Rectal smooth muscle tissue (tissue), 1 donor: Measurements from ENCODE around the gene CPNE6.
"Not testable (repeated sequence)": the region's sequence is repeated elsewhere in the genome, so short reads cannot be mapped to it uniquely, and the experiment has no call there.

Experiments used
- H3K27ac ChIP-seq: one replicate; pipeline ENCODE4 v1.7.0; 2013; ENCODE audit warnings: low read depth, low read length, inconsistent platforms
- H3K27me3 ChIP-seq: one replicate; pipeline ENCODE4 v1.7.0; 2013; ENCODE audit warnings: low read length; ENCODE audit not compliant: control insufficient read depth, insufficient read depth
- H3K36me3 ChIP-seq: one replicate; pipeline ENCODE4 v1.7.0; 2013; ENCODE audit warnings: low read length; ENCODE audit not compliant: control insufficient read depth, insufficient read depth
- H3K4me1 ChIP-seq: one replicate; pipeline ENCODE4 v1.7.0; 2013; ENCODE audit warnings: low read length; ENCODE audit not compliant: control insufficient read depth, insufficient read depth
- H3K4me3 ChIP-seq: one replicate; pipeline ENCODE4 v1.7.0; 2013; ENCODE audit warnings: low read length
- H3K9ac ChIP-seq: one replicate; pipeline ENCODE4 v1.7.0; 2013; ENCODE audit warnings: low read length

CPNE6 gene

DNA sequence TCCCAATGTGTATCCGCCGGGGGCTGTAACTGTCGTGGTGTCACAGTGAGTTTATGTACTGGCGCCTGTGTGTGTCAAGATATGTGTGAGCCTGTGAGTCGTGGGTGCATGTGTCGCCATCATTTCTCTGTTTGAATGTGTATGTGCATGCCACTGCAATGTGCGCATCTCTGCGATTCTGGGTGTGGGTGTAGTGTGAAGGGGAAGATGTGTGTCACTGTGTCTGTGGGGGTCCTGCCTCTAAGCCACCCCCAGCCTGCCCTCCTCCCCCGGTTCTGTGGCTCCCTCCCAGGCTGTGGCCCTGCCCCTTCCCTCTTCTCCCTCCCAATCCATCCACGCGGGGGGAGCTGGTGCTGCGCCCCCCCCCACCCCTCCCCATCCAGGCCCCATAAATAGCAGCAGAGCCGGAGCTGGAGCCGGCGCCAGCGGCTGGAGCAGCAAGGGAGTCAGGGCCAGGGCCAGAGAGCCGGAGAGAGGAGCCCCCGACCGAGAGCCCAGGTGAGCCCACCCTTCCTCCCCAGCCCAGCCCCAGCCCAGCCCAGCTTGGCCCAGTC, at the start of gene CPNE6:
CPNE6 (plus strand) TSS at position 419 of the 554 bp plus-strand sequence. CDS start 1,375 bp downstream, outside the sequence.
- Histone ChIP-seq H3K27ac (no peak within 1 kb of the TSS), H3K27me3 (no peaks in the 10 kb centered on the region), H3K9ac (no peak within 1 kb of the TSS), H3K36me3 (no peaks in the 10 kb centered on the region), H3K4me3 (no peak within 1 kb of the TSS), H3K4me1 (no peaks in the 10 kb centered on the region)

DNA sequence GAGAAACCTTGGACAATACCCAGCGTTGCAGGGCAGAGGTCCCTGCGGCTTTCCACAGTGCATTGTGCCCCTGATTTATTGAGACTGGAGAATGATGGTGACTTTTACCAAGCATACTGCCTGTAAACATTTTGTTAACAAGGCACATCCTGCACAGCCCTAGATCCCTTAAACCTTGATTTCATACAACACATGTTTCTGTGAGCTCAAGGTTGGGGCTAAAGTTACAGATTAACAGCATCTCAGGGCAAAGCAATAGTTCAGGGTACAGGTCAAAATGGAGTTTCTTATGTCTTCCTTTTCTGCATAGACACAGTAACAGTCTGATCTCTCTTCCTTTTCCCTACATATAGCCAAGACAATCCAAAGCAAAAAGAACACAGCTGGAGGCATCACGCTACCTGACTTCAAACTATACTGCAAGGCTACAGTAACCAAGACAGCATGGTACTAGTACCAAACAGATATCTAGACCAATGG, 46.4 kb upstream of the CPNE6 start:
- not testable (repeated sequence) for H3K27ac ChIP-seq, H3K4me3 ChIP-seq, H3K9ac ChIP-seq, H3K27me3 ChIP-seq, H3K4me1 ChIP-seq, H3K36me3 ChIP-seq

DNA sequence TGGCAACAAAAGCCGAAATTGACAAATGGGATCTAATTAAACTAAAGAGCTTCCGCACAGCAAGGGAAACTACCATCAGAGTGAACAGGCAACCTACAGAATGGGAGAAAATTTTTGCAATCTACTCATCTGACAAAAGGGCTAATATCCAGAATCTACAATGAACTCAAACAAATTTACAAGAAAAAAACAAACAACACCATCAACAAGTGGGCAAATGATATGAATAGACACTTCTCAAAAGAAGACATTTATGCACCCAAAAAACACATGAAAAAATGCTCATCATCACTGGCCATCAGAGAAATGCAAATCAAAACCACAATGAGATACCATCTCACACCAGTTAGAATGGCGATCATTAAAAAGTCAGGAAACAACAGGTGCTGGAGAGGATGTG, 41.7 kb upstream of the CPNE6 start:
- H3K4me1 ChIP-seq, H3K27me3 ChIP-seq, H3K4me3 ChIP-seq, H3K9ac ChIP-seq, H3K27ac ChIP-seq, H3K36me3 ChIP-seq: not testable (repeated sequence)

DNA sequence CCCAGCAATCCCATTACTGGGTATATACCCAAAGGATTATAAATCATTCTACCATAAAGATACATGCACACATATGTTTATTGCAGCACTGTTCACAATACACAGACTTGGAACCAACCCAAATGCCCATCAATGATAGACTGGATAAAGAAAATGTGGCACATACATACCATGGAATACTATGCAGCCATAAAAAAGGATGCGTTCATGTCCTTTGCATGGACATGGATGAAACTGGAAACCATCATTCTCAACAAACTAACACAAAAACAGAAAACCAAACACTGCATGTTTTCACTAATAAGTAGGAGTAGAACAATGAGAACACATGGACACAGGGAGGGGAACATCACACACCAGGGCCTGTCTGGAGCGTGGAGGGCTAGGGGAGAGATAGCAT, 40.0 kb upstream of the CPNE6 start:
- not testable (repeated sequence) for H3K4me1 ChIP-seq, H3K36me3 ChIP-seq, H3K9ac ChIP-seq, H3K27ac ChIP-seq, H3K4me3 ChIP-seq, H3K27me3 ChIP-seq

DNA sequence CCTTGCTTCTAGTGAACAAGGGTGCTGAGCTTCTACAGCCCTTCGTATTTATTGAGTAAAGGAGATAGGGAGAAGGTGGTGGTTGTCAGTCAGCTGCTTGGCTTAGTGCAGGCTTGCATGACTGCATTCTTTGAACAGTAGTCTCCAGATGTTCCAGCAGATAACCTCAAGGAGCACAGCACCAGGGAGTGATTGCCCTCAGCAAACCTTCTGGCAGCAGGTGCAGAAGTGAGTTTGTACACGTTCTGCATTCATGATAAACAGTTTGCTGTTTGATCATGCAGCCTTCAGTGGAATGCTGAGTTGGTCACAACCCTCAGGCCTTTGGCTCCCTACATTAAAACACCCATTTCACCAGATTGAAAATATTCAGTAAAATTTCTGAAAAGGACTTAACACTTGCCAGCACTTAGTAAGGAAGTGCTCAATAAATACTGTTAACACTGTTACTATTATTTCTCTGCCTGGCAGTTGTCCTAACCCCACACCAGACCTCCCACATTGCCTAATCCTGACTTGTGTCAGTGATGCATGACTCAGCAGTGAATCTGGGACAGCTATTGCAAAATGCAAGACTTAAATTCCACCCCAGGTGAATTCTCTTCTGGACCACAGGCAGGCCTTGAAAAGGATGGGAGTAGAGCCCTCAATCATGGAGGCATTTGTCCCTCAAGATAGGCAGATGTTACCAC, 38.5 kb upstream of the CPNE6 start:
- no peaks in the 10 kb centered on the region for H3K4me1 ChIP-seq
- H3K27me3 ChIP-seq = no peaks in the 10 kb centered on the region
- H3K27ac ChIP-seq = no peak overlapping the region
- no peak overlapping the region for H3K9ac ChIP-seq
- H3K4me3 ChIP-seq = no peak overlapping the region
- no peaks in the 10 kb centered on the region for H3K36me3 ChIP-seq

DNA sequence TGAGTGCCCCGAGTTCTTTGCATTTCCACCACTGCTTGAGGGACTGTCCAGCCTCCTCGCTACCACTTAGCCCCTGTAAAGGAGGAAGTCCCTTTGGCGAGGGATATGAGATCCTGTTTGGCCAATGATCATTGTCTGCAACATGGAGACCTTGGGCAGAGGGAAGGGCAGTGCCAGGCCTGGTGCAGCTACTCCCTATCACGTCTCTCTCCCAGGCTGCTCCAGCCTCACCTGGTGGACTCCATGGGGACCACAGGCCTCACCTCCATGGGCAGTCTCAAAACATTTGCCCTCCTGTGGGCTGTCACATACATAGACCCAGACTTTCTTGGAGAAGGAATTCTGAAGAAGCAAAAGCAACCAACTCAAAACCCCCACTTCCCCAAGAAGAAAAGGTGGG, 35.6 kb upstream of the CPNE6 start:
- H3K27ac ChIP-seq = peak overlapping the region; percentile 79
- H3K36me3 ChIP-seq, H3K4me1 ChIP-seq, H3K27me3 ChIP-seq, H3K9ac ChIP-seq, H3K4me3 ChIP-seq: not testable (repeated sequence)

DNA sequence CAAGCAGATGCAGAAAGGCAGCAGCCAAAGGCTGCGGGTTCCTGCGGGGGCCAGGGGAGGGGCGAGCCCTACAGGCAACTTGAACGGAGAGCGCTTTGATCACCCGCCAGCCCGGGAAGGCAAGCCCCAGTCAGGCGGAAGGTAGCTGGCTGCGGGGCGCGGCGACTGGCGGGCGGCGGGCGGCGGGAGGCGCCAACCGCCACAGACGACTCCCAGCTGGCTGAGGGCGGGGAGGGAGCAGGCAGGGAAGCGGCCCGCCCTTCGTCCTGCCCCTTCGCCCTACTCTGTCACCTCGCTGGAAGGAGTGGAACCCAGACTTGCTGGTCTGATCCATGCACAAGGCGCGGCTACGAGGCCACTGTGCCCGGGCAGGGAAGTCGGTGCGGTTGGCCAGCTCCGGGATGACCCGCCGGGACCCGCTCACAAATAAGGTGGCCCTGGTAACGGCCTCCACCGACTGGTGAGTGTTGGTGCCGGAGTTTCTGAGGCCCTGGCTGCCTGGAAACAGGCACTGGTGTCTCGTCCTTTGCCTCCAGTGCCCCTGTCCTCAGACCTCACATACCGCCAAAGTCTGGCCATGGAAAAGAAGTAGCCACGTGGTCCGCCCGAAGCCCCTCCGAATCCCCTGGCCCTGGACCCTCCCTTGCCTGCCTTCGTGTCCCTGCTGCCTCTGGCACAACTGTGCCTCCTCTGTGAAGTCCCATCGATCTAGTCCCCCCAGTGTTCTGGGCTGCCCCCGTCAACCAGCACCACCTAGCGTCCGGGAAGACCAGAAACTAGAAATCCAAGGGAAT, 35.0 kb upstream of the CPNE6 start:
- Histone ChIP-seq H3K4me1 (no peaks in the 10 kb centered on the region), H3K4me3 (peak overlapping the region; percentile 86), H3K36me3 (no peaks in the 10 kb centered on the region), H3K27ac (peak overlapping the region; percentile 79), H3K9ac (peak overlapping the region; percentile 61), H3K27me3 (no peaks in the 10 kb centered on the region)

DNA sequence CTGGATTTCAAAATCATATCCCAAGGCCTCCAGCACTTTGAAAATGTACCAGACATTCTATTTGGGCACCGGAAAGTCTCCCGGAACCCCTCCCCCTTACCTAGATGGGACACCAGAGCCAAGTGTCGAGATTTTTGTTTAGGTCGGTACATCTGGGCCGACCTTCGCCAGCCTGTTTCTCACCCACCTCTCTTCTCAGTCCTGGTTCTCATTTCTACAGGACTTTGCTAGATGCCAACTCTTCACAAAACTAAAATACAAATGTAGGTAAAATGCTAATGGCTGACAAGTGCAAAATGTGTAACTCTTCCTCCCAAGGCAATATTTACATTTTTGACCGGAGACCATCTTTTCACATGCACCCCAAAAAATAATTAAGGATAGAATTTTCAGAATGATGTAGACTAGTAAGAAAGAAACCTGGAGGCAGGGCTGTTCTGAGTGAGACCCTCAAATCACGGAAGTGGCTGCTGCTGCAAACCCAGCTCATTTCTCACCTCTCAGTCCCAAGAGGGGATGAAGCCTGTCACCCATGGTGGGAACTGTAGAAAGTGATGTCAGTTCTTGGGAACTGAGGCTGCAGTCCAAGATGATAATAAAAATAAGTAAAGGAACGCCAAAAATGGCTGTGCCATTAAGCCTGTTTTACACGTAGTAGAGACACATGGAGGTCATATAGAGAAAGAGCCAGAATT, 34.3 kb upstream of the CPNE6 start:
- not testable (repeated sequence) for H3K36me3 ChIP-seq, H3K9ac ChIP-seq

DNA sequence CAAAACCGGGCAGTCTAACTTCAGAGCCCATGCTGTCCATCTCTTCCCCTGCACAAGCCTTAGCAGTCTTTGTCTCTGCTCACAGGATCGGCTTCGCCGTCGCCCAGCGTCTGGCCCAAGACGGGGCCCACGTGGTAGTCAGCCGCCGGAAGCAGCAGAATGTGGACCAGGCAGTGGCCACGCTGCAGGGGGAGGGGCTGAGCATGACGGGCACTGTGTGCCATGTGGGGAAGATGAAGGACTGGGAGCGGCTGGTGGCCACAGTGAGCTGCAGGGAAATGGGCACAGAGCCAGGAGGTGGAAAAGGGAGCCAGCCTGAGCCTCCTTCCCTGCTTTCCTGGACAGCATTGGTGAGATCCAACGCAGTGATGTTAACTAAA, 33.7 kb upstream of the CPNE6 start:
- no peak overlapping the region for H3K9ac ChIP-seq
- no peak overlapping the region for H3K4me3 ChIP-seq
- H3K4me1 ChIP-seq = no peaks in the 10 kb centered on the region
- no peaks in the 10 kb centered on the region for H3K27me3 ChIP-seq
- H3K36me3 ChIP-seq = no peaks in the 10 kb centered on the region
- no peak overlapping the region for H3K27ac ChIP-seq

More for the DNA sequence above, 34.3 kb upstream of the CPNE6 start:
- not testable (repeated sequence) for H3K27me3 ChIP-seq, H3K4me1 ChIP-seq
- Histone ChIP-seq H3K4me3 (peak overlapping the region; percentile 86), H3K27ac (peak overlapping the region; percentile 79)

DNA sequence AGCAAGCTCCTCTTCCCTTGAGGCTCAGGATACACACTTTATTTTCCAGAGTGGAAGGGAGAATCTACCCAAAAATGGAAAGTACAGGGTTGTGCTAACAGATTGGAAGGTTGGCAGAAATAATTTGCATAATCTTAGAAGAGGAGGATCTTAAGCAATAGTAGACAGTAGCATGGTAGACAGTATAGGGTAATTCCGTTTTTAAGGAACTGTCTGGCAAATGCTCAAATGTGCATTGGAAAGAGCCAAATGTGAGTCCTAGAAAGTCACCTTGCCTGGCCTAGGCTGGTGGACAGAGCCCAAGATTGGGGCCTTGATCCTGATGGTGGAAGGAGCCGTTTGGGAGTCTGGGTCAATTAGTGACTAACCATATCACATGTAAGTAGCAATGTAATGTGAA, 32.7 kb upstream of the CPNE6 start:
- no peak overlapping the region for H3K4me3 ChIP-seq
- no peaks in the 10 kb centered on the region for H3K4me1 ChIP-seq
- no peak overlapping the region for H3K27ac ChIP-seq
- no peaks in the 10 kb centered on the region for H3K27me3 ChIP-seq
- no peak overlapping the region for H3K9ac ChIP-seq
- H3K36me3 ChIP-seq = no peaks in the 10 kb centered on the region

DNA sequence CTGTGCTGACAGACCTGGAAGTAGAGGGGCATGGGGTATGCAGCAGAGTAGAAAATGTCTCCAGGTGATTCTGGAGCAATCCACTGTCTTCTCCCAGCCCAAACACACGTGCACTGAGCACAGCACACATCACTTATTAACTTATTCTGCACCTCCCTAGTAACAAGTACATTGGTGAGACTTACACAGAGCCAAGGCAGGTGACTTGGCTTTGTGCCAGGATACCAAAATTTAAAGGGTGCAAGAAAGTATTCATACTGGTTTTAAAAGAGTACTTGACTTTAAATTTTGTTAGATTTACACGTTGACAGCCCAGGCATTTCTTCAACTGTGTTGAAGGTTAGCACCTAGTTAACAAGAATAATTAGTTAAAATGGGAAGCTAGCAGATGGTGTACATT, 30.7 kb upstream of the CPNE6 start:
- H3K27me3 ChIP-seq = no peaks in the 10 kb centered on the region
- H3K4me1 ChIP-seq = no peaks in the 10 kb centered on the region
- H3K36me3 ChIP-seq = no peaks in the 10 kb centered on the region
- no peak overlapping the region for H3K4me3 ChIP-seq
- H3K9ac ChIP-seq = no peak overlapping the region
- no peak overlapping the region for H3K27ac ChIP-seq

DNA sequence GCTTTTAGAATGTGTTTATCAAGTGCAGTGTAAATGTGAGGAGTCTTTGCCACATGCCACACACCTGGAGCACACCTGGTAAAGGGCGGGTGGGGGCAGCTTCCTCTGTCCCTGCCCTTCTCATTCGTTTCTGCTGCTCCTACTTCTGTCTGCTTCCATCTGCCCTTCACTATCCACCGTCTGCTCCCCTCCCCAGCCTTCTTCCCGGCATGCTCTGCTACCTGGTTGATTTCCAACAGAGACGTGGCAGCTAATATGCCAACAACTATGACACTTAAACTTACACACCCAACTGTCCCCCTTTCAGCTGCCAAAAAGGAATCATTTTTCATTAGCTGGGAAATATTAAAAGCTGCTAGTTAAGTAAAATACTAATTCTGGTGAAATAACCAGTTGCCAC, 28.6 kb upstream of the CPNE6 start:
- Histone ChIP-seq H3K9ac (no peak overlapping the region), H3K27ac (no peak overlapping the region), H3K4me1 (no peaks in the 10 kb centered on the region), H3K27me3 (no peaks in the 10 kb centered on the region), H3K4me3 (no peak overlapping the region), H3K36me3 (no peaks in the 10 kb centered on the region)
